ENCODE results near the gene EPSTI1. TPM values are rescaled to one million over a fixed set of nuclear protein-coding genes. Genes with fewer than 3 reads are reported as not detected.

The EPSTI1 gene
- total and polyA plus RNA-seq, 7 donors = 0.82 to 2.6 (median 1.4) TPM

GRCh38 chr13:42905579-42905978 lies 86.5 kb downstream of the EPSTI1 start:
- Histone ChIP-seq H3K36me3 (ENCODE audit: insufficient read depth in 1 of 2, low read depth in 1 of 2) (no peaks in the 10 kb centered on the region), H3K27ac (no peak overlapping the region), H3K4me3 (no peak overlapping the region), H3K27me3 (ENCODE audit: insufficient read depth in 3 of 3, low read length in 2 of 3) (no peaks in the 10 kb centered on the region), H3K4me1 (no peaks in the 10 kb centered on the region), H3K9me3 (no peaks in the 10 kb centered on the region)
- no peak for TF ChIP-seq CTCF (IDR thresholded peaks at IDR 0.05)
- ATAC-seq (no peak), DNase-seq (no peak)
- 90 to 94% (median 90%) methylated on average over 2 of the region's 2 CpGs for WGBS, 3 donors
- intact Hi-C loops (cut with DNase I) = no loop called here

GRCh38 chr13:42899266-42899665 lies 92.8 kb downstream of the EPSTI1 start:
- H3K9me3 ChIP-seq = no peaks in the 10 kb centered on the region
- no peak overlapping the region for H3K27ac ChIP-seq
- 72 to 81% (median 77%) methylated on average over 3 of the region's 3 CpGs for WGBS, 3 donors
- intact Hi-C loops (cut with DNase I) = no loop called here
- DNase-seq (no peak), ATAC-seq (no peak)
- peaks cover under 1% of the 10 kb centered on the region for H3K4me1 ChIP-seq
- no peak for TF ChIP-seq CTCF (IDR thresholded peaks at IDR 0.05)
- H3K36me3 ChIP-seq (ENCODE audit: insufficient read depth in 1 of 2, low read depth in 1 of 2) = no peaks in the 10 kb centered on the region
- no peak overlapping the region for H3K4me3 ChIP-seq
- no peaks in the 10 kb centered on the region for H3K27me3 ChIP-seq (ENCODE audit: insufficient read depth in 3 of 3, low read length in 2 of 3)

GRCh38 chr13:42895776-42896175 lies 96.3 kb downstream of the EPSTI1 start:
- no peak overlapping the region for H3K27ac ChIP-seq
- no peaks in the 10 kb centered on the region for H3K36me3 ChIP-seq (ENCODE audit: insufficient read depth in 1 of 2, low read depth in 1 of 2)
- WGBS, 3 donors = 70 to 84% (median 71%) methylated on average over 3 of the region's 3 CpGs
- H3K27me3 ChIP-seq (ENCODE audit: insufficient read depth in 3 of 3, low read length in 2 of 3) = no peaks in the 10 kb centered on the region
- DNase-seq (peak in 1 of 2 donors; percentile 13), ATAC-seq (no peak)
- no peak overlapping the region for H3K4me3 ChIP-seq
- H3K9me3 ChIP-seq = no peaks in the 10 kb centered on the region
- H3K4me1 ChIP-seq = peaks cover 15% of the 10 kb centered on the region
- no peak for TF ChIP-seq CTCF (IDR thresholded peaks at IDR 0.05)
- intact Hi-C loops (cut with DNase I) = no loop called here

GRCh38 chr13:42894765-42895243 lies 97.2 kb downstream of the EPSTI1 start:
- Histone ChIP-seq H3K4me3 (no peak overlapping the region), H3K27me3 (ENCODE audit: insufficient read depth in 3 of 3, low read length in 2 of 3) (no peaks in the 10 kb centered on the region), H3K27ac (no peak overlapping the region), H3K4me1 (peaks cover 15% of the 10 kb centered on the region), H3K36me3 (ENCODE audit: insufficient read depth in 1 of 2, low read depth in 1 of 2) (no peaks in the 10 kb centered on the region), H3K9me3 (no peaks in the 10 kb centered on the region)
- no peak for TF ChIP-seq CTCF (IDR thresholded peaks at IDR 0.05)
- no peak for ATAC-seq
- no peak for DNase-seq
- WGBS, 3 donors = 5 to 7% (median 5%) methylated on average over 4 of the region's 4 CpGs
- intact Hi-C loops (cut with DNase I) = no loop called here

- H3K27ac ChIP-seq = peak overlapping the region; percentile 44
- intact Hi-C loops (cut with DNase I) = no loop called here
- WGBS, 3 donors = 3 to 14% (median 7%) methylated on average over 1 of the region's 1 CpG
These were observed 98.8 kb downstream of the EPSTI1 start for GRCh38 chr13:42893214-42893671.

More at GRCh38 chr13:42893214-42893671, 98.8 kb downstream of the EPSTI1 start:
- Histone ChIP-seq H3K27me3 (ENCODE audit: insufficient read depth in 3 of 3, low read length in 2 of 3) (no peaks in the 10 kb centered on the region), H3K4me3 (no peak overlapping the region), H3K4me1 (peaks cover 15% of the 10 kb centered on the region), H3K9me3 (no peaks in the 10 kb centered on the region), H3K36me3 (ENCODE audit: insufficient read depth in 1 of 2, low read depth in 1 of 2) (no peaks in the 10 kb centered on the region)
- ATAC-seq (peak; percentile 32 to 73 (median 54)), DNase-seq (no peak)
- TF ChIP-seq CTCF (IDR thresholded peaks at IDR 0.05) = no peak

Measured in psoas muscle (tissue), 8 donors.